NCI-H526 treated with DMSO at 0.1 percent for 48 hours (cell line): ENCODE measurements around the gene TUBA4A.
A peak's percentile ranks its signal among the peaks of the same experiment; 100 is the strongest.
"Not testable (repeated sequence)": the region's sequence is repeated elsewhere in the genome, so short reads cannot be mapped to it uniquely, and the experiment has no call there.

ENCODE experiments used
- DNase-seq: peaks from one replicate; lab custom pipeline; 2025; lab: John Stamatoyannopoulos, UW

The TUBA4A gene

DNA sequence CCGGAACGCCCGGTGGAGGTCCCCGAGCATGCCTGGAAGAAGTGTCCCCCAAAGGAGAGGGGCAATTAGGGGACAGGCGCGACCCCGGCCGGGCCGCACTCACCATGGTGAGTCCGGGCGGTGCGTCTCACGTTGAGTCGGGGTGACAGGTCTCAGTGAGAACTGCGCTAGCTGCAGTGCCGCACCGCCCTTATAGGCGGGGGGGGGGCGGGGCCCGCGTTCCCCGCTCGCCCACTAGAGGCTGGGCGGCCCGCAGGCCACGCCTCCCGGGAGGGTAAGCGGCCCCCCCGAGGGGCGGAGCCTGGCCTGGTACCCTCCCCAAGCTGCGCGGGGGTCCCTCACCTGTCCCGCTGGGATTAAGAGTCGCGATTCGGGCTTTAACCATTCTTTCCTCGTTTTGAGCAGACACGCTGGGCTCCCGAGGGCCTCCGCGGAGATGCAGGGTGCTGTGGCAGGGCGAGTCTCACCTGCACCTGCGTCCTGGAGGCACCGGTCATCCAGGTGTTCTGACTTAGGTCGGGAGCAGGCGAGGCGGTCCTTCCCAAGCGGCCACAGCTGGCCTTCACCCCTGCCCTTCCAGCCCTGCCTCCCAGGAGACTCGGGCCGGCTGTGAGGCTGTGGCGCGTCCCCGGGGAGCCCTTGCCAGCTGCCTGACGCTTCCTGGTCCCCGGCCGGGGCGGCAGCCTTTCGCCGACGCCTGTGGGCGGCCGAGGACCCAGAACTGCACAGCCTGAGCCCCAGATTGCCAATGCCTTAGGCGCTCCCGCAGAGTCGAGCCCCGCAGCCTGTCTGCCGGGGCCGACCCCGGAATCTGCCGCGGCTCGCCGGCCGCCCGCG is at the start of gene TUBA4A:
Gene TUBA4A (minus strand): TSS at position 166 of the 837 bp plus-strand sequence. CDS start 60 bp downstream, at position 106.
- peak; percentile 60 for DNase-seq

DNA sequence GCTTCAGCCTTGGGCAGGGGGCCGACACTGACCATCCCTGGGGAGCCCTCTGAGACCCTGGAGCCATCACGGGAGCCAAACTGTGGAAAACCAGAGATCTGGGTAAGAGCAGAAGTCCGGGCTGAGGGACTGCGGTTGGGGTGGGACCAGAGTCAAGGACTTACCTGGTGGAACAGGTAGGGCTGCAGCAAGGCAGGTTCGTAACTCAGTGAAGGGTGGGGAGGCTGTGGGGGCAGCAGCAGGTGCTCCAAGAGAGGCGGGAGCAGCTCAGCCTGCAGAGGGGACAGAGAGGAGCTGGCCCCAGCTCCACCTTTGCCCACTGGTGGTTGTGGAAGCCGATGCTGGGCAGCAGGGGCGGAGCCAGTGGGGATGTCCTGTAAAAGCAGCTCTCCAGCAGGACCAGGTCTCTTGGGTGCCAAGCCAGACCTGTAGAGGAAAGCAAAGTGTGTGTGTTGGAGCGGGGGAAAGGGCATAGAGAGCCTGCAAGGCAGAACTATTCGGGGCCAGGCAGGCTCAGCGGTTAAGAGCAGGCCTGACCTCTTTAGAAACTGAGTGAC is 48.8 kb upstream of the TUBA4A start:
- DNase-seq = no peak

DNA sequence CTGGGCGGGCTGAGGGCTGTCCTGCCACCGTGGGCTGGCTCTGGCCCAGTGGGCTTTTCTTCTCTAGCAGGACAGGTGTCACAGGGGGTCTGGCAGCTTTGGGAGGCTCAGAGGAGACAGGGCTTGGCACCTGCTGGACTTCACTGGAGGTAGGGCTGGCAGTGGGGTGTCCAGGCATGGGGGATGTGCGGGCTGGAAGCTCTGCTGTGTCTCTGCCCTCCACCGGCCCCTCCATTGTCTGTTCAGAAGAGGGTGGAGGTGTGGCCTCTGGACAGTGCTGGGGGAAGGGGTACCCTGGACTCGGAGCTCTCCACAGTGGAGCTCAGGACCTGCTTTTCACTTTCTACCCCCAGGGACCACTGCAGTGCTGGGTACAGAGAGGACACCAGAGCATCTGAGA is 46.3 kb upstream of the TUBA4A start:
- DNase-seq = no peak

DNA sequence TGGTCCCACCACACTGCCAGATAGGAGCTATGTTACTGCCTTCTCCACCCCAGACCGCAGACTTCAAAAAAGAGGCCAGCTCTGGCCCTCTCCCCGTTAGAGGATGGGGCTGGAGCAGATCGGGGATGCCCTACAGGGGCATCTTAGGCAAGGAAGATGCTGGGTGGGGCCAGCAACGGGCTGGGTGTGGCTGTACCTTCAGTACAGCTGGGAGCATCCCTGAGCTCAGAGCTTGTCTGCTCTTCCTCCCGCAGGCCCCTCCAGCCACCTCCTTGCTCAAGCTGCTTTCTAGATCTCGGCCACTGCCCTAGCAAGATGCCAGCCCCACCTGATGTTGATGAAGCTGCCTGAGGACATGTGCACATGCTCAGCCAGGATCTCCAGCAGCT is 45.6 kb upstream of the TUBA4A start:
- DNase-seq = no peak

DNA sequence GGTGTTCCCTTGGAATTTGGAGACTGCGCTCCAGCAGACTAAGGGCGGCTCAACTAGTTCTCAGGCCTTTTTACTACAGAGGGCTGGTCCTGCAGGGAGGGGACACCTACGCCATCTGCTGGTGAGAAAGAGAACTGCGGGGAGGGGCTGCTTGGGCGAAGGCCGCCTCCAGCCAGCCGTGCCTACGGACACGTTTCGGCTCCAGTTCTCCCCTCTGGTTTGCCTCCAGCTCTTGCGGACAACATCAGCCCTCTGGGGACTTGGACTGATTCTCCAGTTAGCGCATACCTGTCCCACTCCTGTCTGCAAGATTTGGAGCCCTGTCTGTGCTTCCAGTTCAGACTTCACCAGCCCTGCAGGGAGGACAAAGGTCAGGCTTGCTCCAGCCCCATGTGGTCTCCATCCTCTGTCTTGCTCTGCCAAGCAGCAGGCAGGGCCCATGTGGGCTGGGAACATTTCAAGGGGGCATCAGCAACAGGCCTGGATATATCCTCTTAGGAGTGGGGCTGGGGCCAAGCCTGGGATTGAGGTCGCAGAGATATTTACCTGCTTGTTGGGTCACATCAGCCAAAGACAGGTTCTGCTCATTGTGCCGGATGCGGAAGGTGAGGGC is 45.1 kb upstream of the TUBA4A start:
- peak; percentile 36 for DNase-seq

DNA sequence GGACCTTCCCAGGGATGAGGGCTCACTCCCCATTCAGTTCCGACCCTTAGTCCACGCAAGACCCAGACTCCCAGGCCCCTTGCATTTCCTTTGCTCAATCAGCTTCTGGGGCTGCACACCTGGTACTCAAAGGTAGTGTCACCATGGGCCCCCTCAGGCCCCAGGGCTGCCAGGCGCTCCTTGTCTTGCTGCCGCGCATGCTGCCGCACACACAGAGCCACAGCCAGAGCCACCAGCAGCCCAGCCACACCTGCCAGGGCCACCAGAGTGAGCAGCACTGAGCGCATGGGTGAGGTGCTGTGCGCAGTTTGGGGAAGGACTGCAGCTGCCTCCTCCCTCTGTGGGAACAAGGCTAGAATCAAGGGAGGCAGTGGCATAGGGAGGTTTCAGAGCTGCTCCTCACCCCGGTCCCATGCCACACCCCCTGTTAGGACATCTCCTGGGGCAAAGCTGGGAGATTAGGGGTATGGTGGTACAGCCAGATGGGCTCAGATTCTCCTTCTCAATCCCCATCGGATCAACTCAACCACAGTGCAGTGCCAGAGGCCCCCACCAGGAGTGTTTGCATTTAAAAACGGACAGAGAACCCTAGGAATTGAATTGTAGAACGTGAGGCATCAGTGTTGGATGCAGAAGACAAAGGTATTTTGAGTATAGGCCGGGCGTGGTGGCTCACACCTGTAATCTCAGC is 44.2 kb upstream of the TUBA4A start:
- no peak for DNase-seq

DNA sequence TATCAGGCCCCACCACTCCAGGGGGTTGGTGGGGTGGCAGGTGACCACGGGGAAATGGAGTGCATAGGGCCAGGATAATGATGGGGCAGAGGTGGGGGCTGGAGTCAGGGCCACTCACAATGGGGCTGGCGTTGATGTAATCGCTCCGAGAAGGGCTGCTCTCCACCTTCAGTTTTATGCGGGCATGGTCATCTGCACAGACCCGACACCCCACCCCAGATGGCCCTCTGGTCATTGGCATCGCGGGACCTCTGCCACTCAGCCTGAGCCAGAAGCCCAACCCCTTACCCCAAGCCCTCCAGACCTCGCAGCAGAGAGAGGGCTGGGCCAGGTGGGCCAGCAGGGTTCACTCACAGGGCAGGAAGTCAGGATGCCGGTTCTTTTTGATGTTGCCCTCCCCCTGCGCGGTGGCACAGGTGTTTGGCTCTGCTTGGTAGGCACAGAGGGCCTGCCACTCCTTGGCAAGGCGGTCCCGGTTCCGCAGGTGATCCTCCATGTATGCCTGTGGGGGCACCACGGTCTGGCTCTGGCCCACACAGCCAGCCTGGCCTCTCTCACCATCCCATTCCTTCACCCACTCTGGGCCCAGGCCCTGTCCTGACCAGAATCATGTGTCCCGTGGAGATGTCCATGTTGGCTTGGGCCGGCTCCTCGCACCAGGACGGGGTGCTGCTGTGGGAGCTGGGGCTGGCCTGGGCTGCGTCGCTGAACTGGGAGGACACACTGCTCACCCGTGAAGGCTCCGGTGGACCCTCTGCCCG is 43.1 kb upstream of the TUBA4A start:
- no peak for DNase-seq

DNA sequence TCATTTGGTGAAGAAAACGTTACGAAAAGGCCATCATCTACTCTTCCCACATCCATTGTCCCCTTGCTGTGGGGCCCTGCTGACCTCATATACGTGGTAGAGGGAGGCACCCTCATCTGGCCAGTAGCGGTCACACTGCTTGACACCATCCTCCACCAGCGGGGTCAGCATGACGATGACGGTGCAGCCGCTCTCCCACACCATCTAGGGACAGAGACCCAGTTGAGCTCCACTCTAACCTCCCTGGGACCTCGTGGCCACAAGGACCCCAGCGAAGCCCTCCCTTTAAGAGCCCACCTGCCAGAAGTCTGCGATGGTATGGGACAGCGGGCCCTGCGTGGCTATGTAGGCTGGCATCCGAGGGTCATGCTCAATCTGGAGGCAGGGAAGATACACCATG is 42.4 kb upstream of the TUBA4A start:
- DNase-seq = no peak

DNA sequence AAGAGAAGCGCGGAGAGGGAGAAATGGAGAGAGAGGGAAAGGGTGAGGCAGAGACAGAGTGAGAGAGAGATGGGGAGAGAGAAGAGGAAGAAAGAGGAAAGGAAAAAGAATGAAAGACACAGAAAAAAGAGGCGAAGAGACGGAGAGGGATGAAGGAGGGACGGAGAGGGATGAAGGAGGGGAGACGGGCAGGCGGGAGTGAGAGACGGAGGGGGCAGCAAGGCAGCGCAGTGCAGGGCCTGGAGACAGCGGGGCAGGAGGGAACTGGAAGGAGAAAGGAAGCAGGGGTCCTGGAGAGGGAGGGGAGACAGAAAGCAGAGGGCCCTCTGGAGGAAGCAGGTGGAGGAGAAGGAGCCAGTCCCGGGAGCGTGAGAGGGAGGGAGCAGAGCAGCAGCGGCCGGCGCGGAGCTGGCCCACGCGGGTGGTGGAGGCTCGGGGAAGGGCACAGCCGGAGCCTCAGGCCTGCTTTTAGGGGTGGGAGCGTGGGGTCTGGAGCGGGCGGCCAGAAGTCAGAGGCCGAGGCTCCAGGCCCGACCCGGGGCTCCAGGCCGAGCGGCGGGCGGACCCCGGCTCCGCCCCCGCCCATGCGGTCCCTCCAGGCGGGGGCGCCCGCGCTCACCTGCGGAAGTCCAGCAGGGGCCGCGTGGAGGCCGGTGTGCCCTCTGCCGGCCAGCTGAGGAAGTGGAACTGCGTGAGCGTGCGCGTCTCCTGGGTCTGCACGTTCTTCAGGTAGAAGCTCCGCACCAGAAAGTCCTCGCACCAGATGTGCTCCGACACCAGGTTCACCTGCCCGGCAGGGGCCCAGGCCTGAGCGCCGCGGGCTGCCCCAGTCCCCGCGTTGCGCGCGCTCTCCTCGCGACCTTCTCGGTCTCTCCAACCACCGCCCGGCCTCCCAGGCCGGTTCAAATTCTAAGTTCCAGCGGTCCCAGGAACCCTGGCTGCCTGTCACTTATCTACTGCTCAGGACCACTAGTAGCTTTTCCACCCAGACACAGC is 40.9 kb upstream of the TUBA4A start:
- DNase-seq = peak; percentile 85

DNA sequence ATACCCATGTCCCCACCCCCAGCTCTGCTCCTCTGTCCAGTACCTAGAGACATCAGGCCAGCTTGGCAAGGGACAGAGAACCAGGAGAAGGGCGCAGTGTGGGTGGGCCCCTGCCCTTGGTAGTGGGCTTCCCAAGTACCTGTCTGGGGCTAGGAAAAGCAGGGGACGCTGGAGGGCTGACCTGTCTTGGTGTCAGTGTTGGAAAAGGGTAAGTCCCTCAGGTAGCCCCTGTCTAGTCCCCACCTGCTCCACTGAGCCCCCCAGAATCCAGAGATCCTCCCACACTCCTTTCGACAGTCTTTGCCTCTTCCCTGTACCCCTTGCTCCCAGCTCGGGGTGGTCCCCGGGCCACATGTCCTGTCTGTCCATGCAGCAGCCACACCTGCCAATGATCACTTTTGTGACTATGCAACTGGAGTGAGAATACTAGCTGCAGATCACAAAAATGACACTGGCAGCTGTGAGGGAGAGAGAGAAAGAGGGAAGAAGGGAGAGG is 40.1 kb upstream of the TUBA4A start:
- DNase-seq = no peak

DNA sequence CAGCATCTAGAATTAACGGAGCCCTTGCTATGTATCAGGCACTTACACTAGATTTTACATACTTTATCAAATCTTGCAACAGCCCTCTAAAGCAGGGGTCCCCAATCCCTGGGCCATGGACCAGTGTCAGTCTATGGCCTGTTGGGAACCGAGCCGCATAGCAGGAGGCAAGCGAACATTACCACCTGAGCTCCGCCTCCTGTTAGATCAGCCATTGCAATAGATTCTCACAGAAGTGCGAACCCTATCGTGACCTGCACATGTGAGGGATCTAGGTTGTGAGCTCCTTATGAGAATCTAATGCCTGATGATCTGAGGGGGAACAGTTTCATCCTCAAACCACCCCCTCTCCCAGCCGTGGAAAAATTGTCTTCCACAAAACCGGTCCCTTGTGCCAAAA is 38.9 kb upstream of the TUBA4A start:
- DNase-seq = no peak

DNA sequence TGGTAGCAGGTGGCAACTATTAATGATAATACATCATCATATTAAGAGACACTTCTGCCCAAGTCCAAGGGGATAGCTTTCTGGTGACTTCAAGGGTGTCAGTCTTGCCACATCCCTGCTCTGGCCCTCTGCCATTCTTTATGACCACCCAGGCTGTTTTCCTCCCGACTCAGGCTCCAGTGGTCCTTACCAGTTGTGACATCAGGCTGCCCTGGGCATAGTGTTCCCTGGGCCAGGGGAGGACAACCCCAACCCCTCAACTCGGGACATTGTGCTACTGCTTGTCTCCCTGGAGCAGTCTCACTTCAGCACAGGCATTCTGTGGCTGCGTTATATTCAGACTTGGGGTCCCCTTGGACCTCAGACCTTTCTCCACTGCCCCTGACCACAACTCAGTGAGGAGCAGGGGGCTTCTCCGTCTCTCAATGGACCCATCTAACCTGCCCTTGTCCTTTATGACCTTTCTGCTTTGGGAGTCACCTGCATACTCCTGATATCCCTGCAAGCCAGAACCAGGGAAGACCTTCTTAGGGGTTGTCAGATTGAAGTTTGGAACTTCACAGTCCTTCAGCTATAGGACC is 38.3 kb upstream of the TUBA4A start:
- DNase-seq = no peak

DNA sequence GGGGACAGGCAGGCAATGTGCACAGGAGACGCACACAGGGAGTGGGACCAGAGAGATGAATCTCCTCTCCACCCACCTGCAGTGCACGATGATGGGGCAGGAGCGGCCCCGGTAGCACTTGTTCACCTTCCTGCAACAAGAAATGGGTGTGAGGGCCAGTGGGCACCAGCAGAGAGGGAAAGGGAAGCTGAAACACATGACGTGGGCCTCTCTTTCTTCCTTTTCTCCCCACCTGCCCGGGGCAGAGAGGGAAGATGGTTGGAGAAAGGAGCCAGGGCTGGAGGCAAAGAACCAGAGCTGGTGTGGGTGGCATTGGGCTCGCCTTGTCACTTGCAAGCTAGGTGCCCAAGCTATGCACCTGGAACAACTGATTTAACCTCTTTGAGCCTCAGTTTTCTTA is 37.7 kb upstream of the TUBA4A start:
- no peak for DNase-seq

DNA sequence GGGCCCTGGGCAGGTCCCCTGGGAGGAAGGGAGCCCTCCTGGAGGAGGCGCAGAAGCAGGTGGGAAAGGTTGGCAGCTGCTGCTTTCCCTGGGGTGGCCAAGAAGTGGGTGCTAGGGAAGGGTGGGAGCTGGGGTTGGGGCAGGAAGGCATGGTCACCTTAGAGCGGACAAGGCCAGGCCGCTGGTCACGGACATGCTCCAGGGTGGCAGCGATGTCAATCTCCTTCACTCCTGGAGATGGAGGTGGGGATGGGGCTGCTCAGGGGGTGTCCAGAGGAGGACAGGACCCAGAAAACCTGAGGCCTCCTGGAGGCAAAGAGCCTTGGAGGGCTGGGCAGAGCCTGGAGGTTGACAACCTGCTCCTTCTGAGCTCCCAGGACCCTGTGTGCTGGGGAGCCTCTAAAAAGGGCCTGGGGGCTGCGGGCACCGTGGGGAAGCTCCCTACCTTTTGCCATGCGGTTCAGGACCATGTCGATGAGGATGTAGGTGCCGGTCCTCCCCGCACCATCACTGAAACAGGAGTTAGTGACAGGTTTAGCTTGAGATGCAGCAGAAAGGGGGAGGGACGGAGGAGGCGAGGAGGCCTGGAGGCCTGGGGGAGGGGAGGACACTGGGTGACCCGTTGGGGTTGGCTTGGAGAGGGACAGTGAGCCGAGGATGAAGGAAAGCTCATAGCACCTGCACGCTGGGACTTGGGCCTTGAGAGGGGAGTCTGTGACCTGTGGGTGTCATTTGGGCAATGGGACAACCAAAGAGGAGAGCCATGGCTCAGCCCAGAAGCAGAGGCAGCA is 36.9 kb upstream of the TUBA4A start:
- no peak for DNase-seq

DNA sequence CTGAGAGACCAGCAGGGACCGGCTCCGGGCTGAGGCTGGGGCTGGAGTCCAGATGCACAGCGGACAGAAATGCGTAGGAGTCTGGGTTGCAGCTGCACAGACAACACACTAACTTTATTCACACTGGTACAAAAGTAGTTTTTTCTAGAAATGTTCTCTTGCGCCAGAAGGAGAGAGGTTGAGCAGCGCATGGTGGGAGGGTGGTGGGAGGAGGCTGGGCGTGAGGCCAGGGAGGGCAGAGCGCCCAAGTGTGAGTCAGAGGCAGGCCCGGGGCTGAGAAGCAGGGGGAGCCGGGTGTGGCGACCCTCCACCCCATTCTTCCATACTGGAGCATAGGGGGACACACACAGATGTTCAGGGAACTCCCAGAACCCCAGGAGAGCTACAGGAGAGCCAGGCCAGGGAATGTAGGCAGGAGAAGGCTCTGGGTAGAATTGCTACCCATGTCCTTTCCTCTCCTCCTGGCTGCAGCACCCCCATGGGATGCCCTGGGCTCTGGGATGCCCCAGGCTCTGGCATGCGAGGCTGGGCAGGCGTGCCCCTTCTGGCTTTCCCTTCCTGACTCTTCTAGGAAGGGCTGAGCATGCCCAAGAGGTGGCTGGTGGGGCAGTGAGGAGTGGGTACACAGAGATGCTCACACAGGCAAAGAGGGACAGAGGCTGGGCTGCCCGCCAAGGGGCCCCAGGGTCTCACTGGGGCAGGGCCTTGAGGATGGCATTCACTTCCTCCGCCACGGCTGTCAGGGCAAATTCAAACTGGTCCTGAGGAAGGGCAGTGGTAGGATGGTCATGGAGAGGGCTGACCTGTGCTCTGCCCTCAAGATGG is 36.0 kb upstream of the TUBA4A start:
- no peak for DNase-seq

DNA sequence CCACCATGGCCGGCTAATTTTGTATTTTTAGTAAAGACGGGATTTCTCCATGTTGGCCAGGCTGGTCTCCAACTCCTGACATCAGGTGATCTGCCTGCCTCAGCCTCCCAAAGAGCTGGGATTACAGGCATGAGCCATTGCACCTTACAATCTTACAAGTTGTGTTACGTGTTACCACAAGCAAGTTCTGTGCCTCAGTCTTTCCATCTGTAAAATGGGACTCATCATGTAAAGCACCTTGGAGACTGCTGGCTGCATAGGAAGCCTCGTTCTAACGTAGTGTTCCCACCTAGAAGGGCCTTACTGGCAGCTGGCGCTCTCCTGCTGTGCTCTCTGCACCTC is 35.4 kb upstream of the TUBA4A start:
- no peak for DNase-seq

DNA sequence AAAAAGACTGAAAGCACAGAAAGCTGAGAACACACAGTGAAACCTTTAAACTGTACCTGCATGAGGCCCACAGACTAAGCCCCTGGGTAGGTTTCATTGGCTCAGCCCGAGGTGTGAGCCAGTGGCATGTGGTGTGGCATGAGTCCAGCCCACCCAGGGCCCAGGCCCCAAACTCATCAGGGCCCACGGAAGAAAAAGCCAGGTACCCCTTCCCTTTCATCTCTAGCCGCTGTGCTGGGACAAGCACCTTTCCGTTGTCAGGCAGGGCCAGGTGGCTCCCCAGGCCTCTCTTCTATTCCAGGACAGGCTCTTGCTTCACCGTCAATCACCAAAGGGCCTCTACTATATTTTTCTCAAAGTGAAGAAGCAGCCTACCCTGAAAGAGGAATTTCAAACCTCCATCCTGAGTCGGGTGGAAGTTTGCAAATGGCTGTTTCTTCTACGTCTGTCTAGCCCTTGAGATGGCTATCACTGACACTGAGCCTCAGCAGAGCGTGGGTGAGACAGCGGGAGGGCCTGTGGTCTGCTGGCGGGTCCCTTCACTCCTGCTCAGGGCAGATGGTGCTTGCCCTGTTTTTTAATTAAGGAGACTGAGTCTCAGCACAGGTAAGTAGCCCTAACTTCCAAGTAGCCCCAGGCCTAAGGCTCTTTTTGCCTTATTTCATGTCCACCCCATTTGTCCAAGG is 34.0 kb upstream of the TUBA4A start:
- no peak for DNase-seq

DNA sequence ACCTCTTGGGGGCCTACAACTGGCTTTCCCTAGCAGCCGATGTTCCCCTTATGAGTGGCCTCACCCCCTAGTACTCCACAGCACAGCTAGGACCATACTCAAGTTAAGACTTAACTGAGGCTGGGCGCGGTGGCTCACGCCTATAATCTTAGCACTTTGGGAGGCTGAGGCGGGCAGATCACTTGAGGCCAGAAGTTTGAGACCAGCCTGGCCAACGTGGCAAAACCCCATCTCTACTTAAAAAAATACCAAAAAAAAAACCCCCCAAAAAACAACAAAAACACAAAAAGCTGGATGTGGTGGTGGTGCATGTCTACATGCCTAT is 33.4 kb upstream of the TUBA4A start:
- not testable (repeated sequence) for DNase-seq
